Mucosa of descending colon (tissue), 3 donors: ENCODE data around the gene MAGI2. TPM values are rescaled to one million over a fixed set of nuclear protein-coding genes. Genes with fewer than 3 reads are reported as not detected.

Experiments used
- ATAC-seq: fragments of 200-7000 bp; cut with Tn5 transposase; one replicate; pipeline ENCODE4 v1.9.1; 2020; ENCODE audit warnings: mild to moderate bottlenecking, moderate library complexity
- DNase-seq, 3 donors: peaks; one replicate each; pipeline ENCODE4 v3.0.0-alpha.2; 2020
- H3K36me3 ChIP-seq: fragments of 200-600 bp; one replicate; pipeline ENCODE4 v1.8.0; 2021; ENCODE audit warnings: low read depth, mild to moderate bottlenecking
- H3K4me1 ChIP-seq: fragments of 200-600 bp; one replicate; pipeline ENCODE4 v1.8.0; 2021; ENCODE audit warnings: low read depth, mild to moderate bottlenecking
- H3K4me3 ChIP-seq: fragments of 200-600 bp; one replicate; pipeline ENCODE4 v1.8.0; 2021; ENCODE audit warnings: mild to moderate bottlenecking
- H3K9me3 ChIP-seq: fragments of 200-600 bp; one replicate; pipeline ENCODE4 v1.8.0; 2021; ENCODE audit warnings: mild to moderate bottlenecking
- CTCF ChIP-seq: fragments of 200-600 bp; IDR thresholded peaks from one replicate; pipeline ENCODE4 v1.8.0; 2022; ENCODE audit warnings: antibody characterized with exemption, mild to moderate bottlenecking
- intact Hi-C, 2 donors: fragments of 100-400 bp; cut with DNase I in 1 of 2; cut with micrococcal nuclease in 1 of 2; formaldehyde crosslinking; loops; one replicate each; pipeline versions ENCODE4 v1.11.0 to v1.11.1; 2022; cut with DNase I, micrococcal nuclease
- total RNA-seq, 3 donors: library from RNA; stranded (reverse); fragmentation: NEBNext Ultra II Directional in 2 of 3; extraction: Animal tissue kit (Norgen Biotek cat#: 25700) in 2 of 3; gene quantifications; one replicate each; pipeline versions ENCODE4 v1.2.1 to v1.2.4, GENCODE V29; 2021 to 2023
- donor health status: DM: no; HTN: no; CAD: no; lungs with moderate emphysema.
- donor health status: DM: no; HTN: no; CAD: no.
- donor health status: DM: no; HTN: yes; CAD: no.

MAGI2 gene
- total RNA-seq, 3 donors from 2014 or later = 1.9 to 14.5 (median 2.7) TPM

- ATAC-seq (no peak), DNase-seq (no peak)
- no peaks in the 10 kb centered on the region for H3K36me3 ChIP-seq
- intact Hi-C loops = no loop called here
- no peak for TF ChIP-seq CTCF
- H3K9me3 ChIP-seq = no peaks in the 10 kb centered on the region
- H3K4me3 ChIP-seq = no peak overlapping the region
- H3K4me1 ChIP-seq = no peaks in the 10 kb centered on the region
Measured at GRCh38 chr7:78779788-78780187, 673.7 kb downstream of the MAGI2 start.

DNA sequence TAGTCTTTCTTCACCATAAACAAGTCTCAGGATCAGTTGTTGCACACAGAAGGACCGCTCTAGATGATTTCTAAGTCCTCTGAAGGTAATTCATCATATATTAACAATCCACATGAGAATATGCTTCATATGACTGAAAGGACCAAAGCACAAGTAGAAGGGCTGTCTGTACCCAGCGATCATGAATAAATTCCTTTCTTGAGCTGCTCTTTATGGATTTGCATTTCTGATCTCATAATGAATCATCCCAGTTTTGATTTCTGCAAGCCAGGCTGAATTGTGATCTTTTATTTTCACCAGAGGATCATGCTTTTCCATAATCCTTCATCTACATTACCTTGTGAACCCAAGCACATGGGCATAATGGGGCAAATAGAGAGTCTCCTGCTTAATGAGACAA lies 675.6 kb downstream of the MAGI2 start:
- Histone ChIP-seq H3K4me3 (no peak overlapping the region), H3K36me3 (no peaks in the 10 kb centered on the region), H3K4me1 (no peaks in the 10 kb centered on the region), H3K9me3 (no peaks in the 10 kb centered on the region)
- intact Hi-C loops = no loop called here
- ATAC-seq (no peak), DNase-seq (no peak)
- no peak for TF ChIP-seq CTCF

DNA sequence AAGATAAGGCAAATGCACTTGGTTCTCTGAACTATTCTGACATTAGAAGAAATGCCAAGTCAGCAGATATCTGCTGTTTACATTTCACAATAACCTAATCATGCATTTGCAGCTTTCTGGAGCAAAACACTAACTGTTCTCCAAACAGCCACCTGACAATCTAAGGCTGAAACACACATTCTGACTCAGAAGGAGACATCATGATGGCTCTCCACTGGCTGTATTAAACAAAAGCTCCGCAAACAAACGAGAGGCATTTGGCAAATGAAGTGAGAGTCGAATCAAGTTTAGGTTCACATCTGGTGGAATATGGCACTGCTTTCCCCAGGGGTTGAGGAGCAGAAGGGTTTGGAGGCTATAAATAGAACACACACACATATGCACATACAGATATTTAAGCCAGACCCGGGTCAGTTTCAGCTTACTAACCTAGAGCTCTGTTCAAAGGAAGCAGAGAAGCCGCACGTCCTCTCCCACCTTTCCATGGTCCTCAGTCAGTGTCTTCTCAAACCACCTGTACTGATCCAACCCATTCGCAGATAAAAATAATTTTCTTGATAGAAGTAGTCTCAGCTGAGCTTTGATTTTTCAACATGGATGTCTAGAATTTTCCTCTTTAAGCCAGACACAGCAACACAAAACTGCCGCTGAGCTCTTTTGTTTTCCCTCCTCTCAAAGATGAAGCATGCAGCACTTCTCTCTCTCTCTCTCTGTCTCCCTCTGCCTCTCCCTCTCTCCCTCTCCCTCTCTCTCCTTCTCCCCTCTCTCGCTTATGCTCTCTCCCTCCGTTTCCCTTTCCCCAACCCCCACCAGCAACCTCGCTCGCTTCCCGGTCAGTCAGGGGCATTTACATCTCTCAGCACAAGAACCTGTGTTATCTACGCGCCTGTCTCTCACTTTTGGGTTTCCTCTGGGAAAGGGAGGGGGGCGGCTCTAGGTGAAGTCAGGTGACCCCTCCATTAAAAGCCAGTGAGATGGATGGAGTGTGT lies 682.8 kb downstream of the MAGI2 start:
- DNase-seq (no peak), ATAC-seq (no peak)
- no peaks in the 10 kb centered on the region for H3K4me1 ChIP-seq
- TF ChIP-seq CTCF = no peak
- no peaks in the 10 kb centered on the region for H3K9me3 ChIP-seq
- intact Hi-C loops = no loop called here
- H3K36me3 ChIP-seq = no peaks in the 10 kb centered on the region
- no peak overlapping the region for H3K4me3 ChIP-seq

DNA sequence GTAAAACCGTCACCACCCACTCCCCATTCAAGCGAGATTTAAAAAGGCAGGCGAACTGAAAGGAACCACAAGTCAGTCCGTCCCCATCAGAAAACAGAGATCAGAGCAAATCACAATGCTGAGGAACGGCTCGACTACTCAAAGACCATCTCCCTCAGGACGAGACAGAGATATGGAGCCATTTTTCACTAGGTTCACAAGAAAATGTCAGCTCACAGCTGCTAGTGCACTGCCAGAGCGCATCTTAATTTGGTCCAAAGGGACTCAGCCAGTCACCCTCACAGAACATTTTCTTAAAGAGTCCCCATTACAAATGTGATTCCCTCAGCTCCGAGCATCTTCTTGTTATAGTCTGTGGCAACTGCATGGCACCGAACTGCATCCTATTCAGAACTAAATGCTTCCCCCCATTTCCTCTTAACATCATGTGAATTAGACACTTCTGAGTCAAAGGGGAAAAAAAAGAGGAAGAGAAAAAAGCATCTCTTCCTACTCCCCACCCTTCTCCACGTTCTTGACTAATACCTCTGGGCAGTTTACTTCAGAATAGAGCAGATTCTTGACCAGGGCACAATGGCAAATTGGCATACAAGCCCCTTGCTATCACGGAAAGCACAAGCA lies 683.9 kb downstream of the MAGI2 start:
- TF ChIP-seq CTCF = no peak
- Histone ChIP-seq H3K4me3 (no peak overlapping the region), H3K4me1 (no peaks in the 10 kb centered on the region), H3K36me3 (no peaks in the 10 kb centered on the region), H3K9me3 (no peaks in the 10 kb centered on the region)
- no peak for ATAC-seq
- intact Hi-C loops = no loop called here
- DNase-seq = no peak

DNA sequence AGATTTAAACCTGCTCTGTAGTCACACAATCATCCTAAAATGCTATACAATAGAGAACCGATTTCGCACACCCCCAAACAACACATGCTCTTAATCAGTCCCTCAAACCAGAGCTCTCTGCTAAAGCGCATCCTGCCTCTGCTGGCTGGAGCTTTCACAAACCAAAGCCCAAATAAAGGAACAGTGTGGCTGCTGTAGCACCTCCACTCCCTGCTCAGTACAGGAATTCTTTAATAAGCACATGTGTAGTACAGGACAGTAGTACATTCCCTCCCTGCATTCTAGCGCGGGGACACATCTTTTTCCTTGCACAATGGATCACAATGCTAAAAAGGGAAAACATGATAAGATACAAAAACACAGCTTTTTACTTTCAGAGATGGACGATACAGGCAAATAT lies 684.6 kb downstream of the MAGI2 start:
- Histone ChIP-seq H3K9me3 (no peaks in the 10 kb centered on the region), H3K4me3 (no peak overlapping the region), H3K36me3 (no peaks in the 10 kb centered on the region), H3K4me1 (no peaks in the 10 kb centered on the region)
- intact Hi-C loops = no loop called here
- TF ChIP-seq CTCF = no peak
- ATAC-seq = no peak
- DNase-seq = no peak
